HCT116 (cell line): Measurements from ENCODE around the gene SGMS1. TPM values are rescaled to one million over a fixed set of nuclear protein-coding genes. Genes with fewer than 3 reads are reported as not detected.

ENCODE experiments used
- ATAC-seq: fragments of 200-7000 bp; cut with Tn5 transposase; 2 replicates; pipeline ENCODE4 v1.9.1; 2020; ENCODE audit warnings: mild to moderate bottlenecking, moderate library complexity
- BruUV-seq: library from RNA; stranded (reverse); fragments of 400-500 nt; replicated peaks from 2 replicates; lab custom pipeline; 2021; lab: Mats Ljungman, UMichigan
- CTCF ChIA-PET: fragments of 300-600 bp; sonication (Branson Sonifier 250); formaldehyde crosslinking; loops from one replicate; lab custom pipeline; 2021; ENCODE audit warnings: antibody characterized with exemption; lab: Charles Lee
- POLR2A ChIA-PET: fragments of 300-600, 350-600 bp; sonication (Branson Sonifier 250); formaldehyde crosslinking; loops from one replicate; lab custom pipeline; 2021; ENCODE audit warnings: antibody characterized with exemption; lab: Charles Lee
- RAD21 ChIA-PET, 2 experiments: fragments of 300-600 bp; sonication (Branson Sonifier 250); formaldehyde crosslinking; loops; one replicate each; lab custom pipeline; 2023; ENCODE audit warnings: low total read pairs in 2 of 2; ENCODE audit not compliant: uncharacterized antibody in 2 of 2, unreplicated experiment in 2 of 2, low non-redundant PET in 1 of 2; lab: Charles Lee
- DNase-seq: peaks from one replicate; pipeline ENCODE4 v3.0.0-alpha.2; 2010; ENCODE audit warnings: low read depth, low spot score
- H2AFZ ChIP-seq: fragments of 200-600 bp; shearing (Covaris generic), sonication (generic); 2 replicates; pipeline ENCODE4 v1.6.1; 2017; ENCODE audit warnings: low read depth, mixed run types, mixed read lengths, antibody characterized with exemption, low read length; ENCODE audit not compliant: poor library complexity, severe bottlenecking
- H3K27ac ChIP-seq: 2 replicates; pipeline ENCODE4 v1.5.1; 2012; ENCODE audit warnings: low read depth, low read length
- H3K27me3 ChIP-seq: fragments of 200-600 bp; sonication (generic); 2 replicates; pipeline ENCODE4 v1.6.1; 2016; ENCODE audit warnings: mixed run types, low read length, mixed read lengths; ENCODE audit not compliant: insufficient read depth
- H3K36me3 ChIP-seq, 2 experiments: fragments of 200-500 bp in 1 of 2; fragments of 200-600 bp in 1 of 2; sonication (Bioruptor generic) in 1 of 2; sonication (generic) in 1 of 2; 2 replicates each; pipeline versions ENCODE4 v1.5.1 to v1.6.1; 2014 to 2016; ENCODE audit warnings: low read length in 2 of 2, inconsistent platforms in 1 of 2, mixed read lengths in 1 of 2, mixed run types in 1 of 2; ENCODE audit not compliant: insufficient read depth in 2 of 2, control insufficient read depth in 1 of 2
- H3K4me1 ChIP-seq, 2 experiments: fragments of 200-600 bp in 1 of 2; sonication (generic) in 1 of 2; 2 replicates each; pipeline versions ENCODE4 v1.5.1 to v1.6.1; 2012 to 2017; ENCODE audit warnings: low read length in 2 of 2, inconsistent platforms in 1 of 2, mild to moderate bottlenecking in 1 of 2, mixed read lengths in 1 of 2, mixed run types in 1 of 2, moderate library complexity in 1 of 2; ENCODE audit not compliant: insufficient read depth in 2 of 2, control insufficient read depth in 1 of 2
- H3K4me2 ChIP-seq: fragments of 200-600 bp; sonication (generic); 2 replicates; pipeline ENCODE4 v1.6.1; 2017; ENCODE audit warnings: mixed run types, low read length, mixed read lengths
- H3K4me3 ChIP-seq, 2 experiments: fragments of 200-600 bp in 1 of 2; sonication (generic) in 1 of 2; replicated peaks in 1 of 2; 2 replicates each; pipeline ENCODE4 v1.5.1; 2011 to 2016; ENCODE audit warnings: low read length in 2 of 2, control low read depth in 1 of 2, low read depth in 1 of 2, mild to moderate bottlenecking in 1 of 2, mixed read lengths in 1 of 2, mixed run types in 1 of 2
- H3K79me2 ChIP-seq: fragments of 200-600 bp; sonication (generic); 2 replicates; pipeline ENCODE4 v1.6.1; 2017; ENCODE audit warnings: mild to moderate bottlenecking, mixed run types, low read length, moderate library complexity, mixed read lengths; ENCODE audit not compliant: insufficient read depth
- H3K9ac ChIP-seq: fragments of 200-600 bp; sonication (generic); 2 replicates; pipeline ENCODE4 v1.6.1; 2016; ENCODE audit warnings: low read length, mixed read lengths
- H3K9me2 ChIP-seq: fragments of 200-600 bp; sonication (generic), shearing (Covaris generic); 2 replicates; pipeline ENCODE4 v1.6.1; 2017; ENCODE audit warnings: mixed run types, mild to moderate bottlenecking, moderate library complexity; ENCODE audit not compliant: insufficient read depth
- H3K9me3 ChIP-seq, 2 experiments: fragments of 200-500 bp in 1 of 2; fragments of 200-600 bp in 1 of 2; sonication (Bioruptor generic) in 1 of 2; sonication (generic) in 1 of 2; 2 replicates each; pipeline ENCODE4 v1.6.1; 2014 to 2017; ENCODE audit warnings: low read length in 2 of 2, mixed read lengths in 2 of 2, inconsistent platforms in 1 of 2, low read depth in 1 of 2, mild to moderate bottlenecking in 1 of 2, mixed run types in 1 of 2, moderate library complexity in 1 of 2; ENCODE audit not compliant: control insufficient read depth in 1 of 2, insufficient read depth in 1 of 2
- H4K20me1 ChIP-seq: fragments of 200-600 bp; sonication (generic), shearing (Covaris generic); 2 replicates; pipeline ENCODE4 v1.6.1; 2017; ENCODE audit warnings: mixed run types, mild to moderate bottlenecking, moderate library complexity; ENCODE audit not compliant: insufficient read depth
- CBX3 ChIP-seq: IDR thresholded peaks from 2 replicates; pipeline ENCODE4 v1.6.1; 2012; ENCODE audit warnings: low read depth
- CEBPB ChIP-seq: IDR thresholded peaks from 2 replicates; pipeline ENCODE4 v1.6.1; 2012; ENCODE audit warnings: low read depth
- CTCF ChIP-seq, 3 experiments: fragments of 200-600 bp in 1 of 3; sonication (generic) in 1 of 3; IDR thresholded peaks in 2 of 3; conservative IDR thresholded peaks in 1 of 3; 2 replicates each; pipeline ENCODE4 v1.5.1; 2012 to 2017; ENCODE audit warnings: low read depth in 2 of 3, low read length in 2 of 3, antibody characterized with exemption in 1 of 3, borderline replicate concordance in 1 of 3, control low read depth in 1 of 3, mild to moderate bottlenecking in 1 of 3, mixed read lengths in 1 of 3, mixed run types in 1 of 3, moderate library complexity in 1 of 3; ENCODE audit not compliant: insufficient read depth in 1 of 3
- EGR1 ChIP-seq: IDR thresholded peaks from 2 replicates; pipeline ENCODE4 v1.6.1; 2012; ENCODE audit warnings: low read depth
- ELF1 ChIP-seq: IDR thresholded peaks from 2 replicates; pipeline ENCODE4 v1.6.1; 2012; ENCODE audit warnings: low read depth, borderline replicate concordance
- EZH2phosphoT487 ChIP-seq: fragments of 200-600 bp; IDR thresholded peaks from 2 replicates; pipeline ENCODE4 v1.6.1; 2018; ENCODE audit warnings: antibody characterized with exemption, borderline replicate concordance
- FOSL1 ChIP-seq: IDR thresholded peaks from 2 replicates; pipeline ENCODE4 v1.6.1; 2012; ENCODE audit warnings: low read depth
- JUND ChIP-seq: IDR thresholded peaks from 2 replicates; pipeline ENCODE4 v1.6.1; 2012
- MAX ChIP-seq: IDR thresholded peaks from 2 replicates; pipeline ENCODE4 v1.6.1; 2012
- POLR2A ChIP-seq: IDR thresholded peaks from 2 replicates; pipeline ENCODE4 v1.7.0; 2011; ENCODE audit warnings: borderline replicate concordance; ENCODE audit not compliant: insufficient read depth, insufficient read length; ENCODE audit errors: extremely low read depth
- POLR2AphosphoS5 ChIP-seq: IDR thresholded peaks from 2 replicates; pipeline ENCODE4 v1.6.1; 2011; ENCODE audit warnings: mild to moderate bottlenecking, low read depth, low read length, moderate library complexity
- RAD21 ChIP-seq: IDR thresholded peaks from 2 replicates; pipeline ENCODE4 v1.6.1; 2012; ENCODE audit warnings: low read depth, mild to moderate bottlenecking
- TCF7L2 ChIP-seq: IDR thresholded peaks from 2 replicates; pipeline ENCODE4 v1.7.0; 2011; ENCODE audit warnings: borderline replicate concordance, inconsistent platforms; ENCODE audit not compliant: insufficient read depth, insufficient read length; ENCODE audit errors: extremely low read depth
- YY1 ChIP-seq: IDR thresholded peaks from 2 replicates; pipeline ENCODE4 v1.6.1; 2011; ENCODE audit warnings: low read length, low read depth, moderate library complexity, mild to moderate bottlenecking; ENCODE audit not compliant: insufficient replicate concordance; ENCODE audit errors: extremely low read depth
- ZBTB33 ChIP-seq: IDR thresholded peaks from 2 replicates; pipeline ENCODE4 v1.6.1; 2011; ENCODE audit warnings: mild to moderate bottlenecking, low read length, moderate library complexity; ENCODE audit not compliant: insufficient replicate concordance; ENCODE audit errors: extremely low read depth
- ZFX ChIP-seq: fragments of 450-650 bp; IDR thresholded peaks from 2 replicates; pipeline ENCODE4 v1.6.1; 2017
- intact Hi-C: fragments of 100-400 bp; cut with micrococcal nuclease; formaldehyde crosslinking; loops from 2 replicates; pipeline ENCODE4 v1.10.0; 2022
- total RNA-seq: library from RNA; stranded (reverse); gene quantifications from one replicate; pipeline ENCODE4 v1.2.1, GENCODE V29; 2021; ENCODE audit not compliant: unreplicated experiment

SGMS1 gene
- total RNA-seq, 1 experiment from 2014 or later, result 29.1 TPM

DNA sequence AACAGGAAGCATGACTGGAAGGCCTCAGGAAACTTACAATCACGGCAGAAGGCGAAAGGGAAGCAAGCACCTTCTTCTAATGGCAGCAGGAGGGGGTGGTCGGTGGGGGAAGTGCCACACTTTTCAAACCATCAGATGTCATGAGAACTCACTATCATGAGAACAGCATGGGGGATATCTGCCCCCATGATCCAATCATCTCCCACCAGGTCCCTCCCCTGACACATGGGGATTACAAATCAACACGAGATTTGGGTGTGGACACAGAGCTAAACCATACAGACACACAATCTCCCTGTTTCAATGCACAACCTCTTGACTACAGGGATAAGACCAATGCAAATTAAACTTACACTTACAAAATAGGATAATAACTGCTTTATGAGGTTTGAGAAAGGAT, 97.6 kb downstream of the SGMS1 start:
- ChIA-PET RAD21 (no interaction called here), POLR2A (no interaction called here), CTCF (no interaction called here)
- intact Hi-C loops, result no loop called here
- Histone ChIP-seq H3K27ac (no peak overlapping the region), H3K9me3 (no peaks in the 10 kb centered on the region), H3K4me3 (no peak overlapping the region), H3K4me1 (no peaks in the 10 kb centered on the region), H4K20me1 (no peaks in the 10 kb centered on the region), H3K36me3 (no peaks in the 10 kb centered on the region), H3K9me2 (0 out of 2 replicates have a peak, but pooled peaks cover 5% of the 10 kb centered on the region), H3K4me2 (no peak overlapping the region), H3K27me3 (no peaks in the 10 kb centered on the region), H3K79me2 (no peaks in the 10 kb centered on the region), H2AFZ (no peak overlapping the region), H3K9ac (no peak overlapping the region)
- TF ChIP-seq POLR2A (no peak), POLR2AphosphoS5 (no peak), EGR1 (no peak), ZBTB33 (no peak), EZH2phosphoT487 (no peak), CEBPB (no peak), ELF1 (no peak), RAD21 (no peak), CTCF (IDR thresholded peaks at IDR 0.05 in 2 of 3, conservative IDR thresholded peaks at IDR 0.05 in 1 of 3; ENCODE audit: borderline replicate concordance in 1 of 3, insufficient read depth in 1 of 3, low read depth in 2 of 3, low read length in 2 of 3) (no peak), TCF7L2 (no peak), MAX (no peak), ZFX (no peak), FOSL1 (no peak), YY1 (no peak), JUND (no peak), CBX3 (no peak)
- BruUV-seq, result no TSS peak
- no peak for ATAC-seq
- DNase-seq, result no peak
